CMK (cell line): ENCODE measurements around the gene PPTC7.
A peak's percentile ranks its signal among the peaks of the same experiment; 100 is the strongest.
"Not testable (repeated sequence)": the region's sequence is repeated elsewhere in the genome, so short reads cannot be mapped to it uniquely, and the experiment has no call there.

Experiments used
- DNase-seq: peaks from one replicate; pipeline ENCODE4 v3.0.0-alpha.2; 2010; ENCODE audit warnings: low read depth

PPTC7 gene, protein sequence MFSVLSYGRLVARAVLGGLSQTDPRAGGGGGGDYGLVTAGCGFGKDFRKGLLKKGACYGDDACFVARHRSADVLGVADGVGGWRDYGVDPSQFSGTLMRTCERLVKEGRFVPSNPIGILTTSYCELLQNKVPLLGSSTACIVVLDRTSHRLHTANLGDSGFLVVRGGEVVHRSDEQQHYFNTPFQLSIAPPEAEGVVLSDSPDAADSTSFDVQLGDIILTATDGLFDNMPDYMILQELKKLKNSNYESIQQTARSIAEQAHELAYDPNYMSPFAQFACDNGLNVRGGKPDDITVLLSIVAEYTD

DNA sequence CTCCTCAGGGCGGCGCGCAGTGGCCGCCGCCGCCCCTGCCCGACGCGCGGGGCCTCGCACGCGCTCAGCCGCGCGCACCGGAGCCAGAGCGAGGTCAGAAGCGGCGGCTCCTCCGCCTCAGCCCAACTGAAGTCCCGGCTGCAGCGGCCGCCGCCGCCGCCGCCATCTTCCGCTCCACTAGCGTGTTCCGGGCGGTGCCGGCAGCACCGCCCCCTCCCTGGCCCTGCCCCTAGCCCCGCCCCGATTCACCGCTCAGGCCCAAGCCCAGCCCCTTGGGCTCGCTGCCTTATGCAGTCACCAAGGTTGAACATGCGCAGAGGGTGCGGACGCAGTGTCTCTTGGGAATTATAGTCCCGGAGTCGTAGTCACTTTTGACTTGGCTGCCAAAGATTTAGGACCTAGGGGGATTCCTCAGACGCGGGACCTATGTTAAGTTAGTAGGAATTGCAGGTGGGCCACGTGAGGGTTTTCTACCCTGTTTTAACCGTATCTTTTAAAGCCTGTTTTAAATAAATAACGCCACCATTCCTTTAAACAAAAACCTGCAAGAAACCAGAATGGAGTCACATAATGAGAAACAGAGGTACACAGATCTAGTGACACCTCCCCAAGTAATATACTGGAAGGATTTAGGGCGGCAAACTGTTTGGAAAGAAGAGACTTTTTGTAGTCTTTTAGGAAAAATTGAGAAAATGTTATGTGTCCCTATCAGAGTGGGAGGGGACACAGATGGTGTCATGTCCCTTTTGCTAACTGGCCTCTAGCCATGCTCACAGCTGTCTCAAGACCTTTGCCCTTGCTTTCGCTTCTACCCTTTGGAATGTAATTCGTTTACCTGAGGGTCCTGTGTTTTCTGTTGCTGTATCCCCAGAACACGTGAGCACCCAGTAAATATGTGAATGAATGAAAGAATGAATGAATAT, at the start of gene PPTC7:
Gene PPTC7, minus strand, starts transcription at position 182 of the 923 bp plus-strand sequence. CDS start 287 bp downstream, outside the sequence.
- peak; percentile 90 for DNase-seq

DNA sequence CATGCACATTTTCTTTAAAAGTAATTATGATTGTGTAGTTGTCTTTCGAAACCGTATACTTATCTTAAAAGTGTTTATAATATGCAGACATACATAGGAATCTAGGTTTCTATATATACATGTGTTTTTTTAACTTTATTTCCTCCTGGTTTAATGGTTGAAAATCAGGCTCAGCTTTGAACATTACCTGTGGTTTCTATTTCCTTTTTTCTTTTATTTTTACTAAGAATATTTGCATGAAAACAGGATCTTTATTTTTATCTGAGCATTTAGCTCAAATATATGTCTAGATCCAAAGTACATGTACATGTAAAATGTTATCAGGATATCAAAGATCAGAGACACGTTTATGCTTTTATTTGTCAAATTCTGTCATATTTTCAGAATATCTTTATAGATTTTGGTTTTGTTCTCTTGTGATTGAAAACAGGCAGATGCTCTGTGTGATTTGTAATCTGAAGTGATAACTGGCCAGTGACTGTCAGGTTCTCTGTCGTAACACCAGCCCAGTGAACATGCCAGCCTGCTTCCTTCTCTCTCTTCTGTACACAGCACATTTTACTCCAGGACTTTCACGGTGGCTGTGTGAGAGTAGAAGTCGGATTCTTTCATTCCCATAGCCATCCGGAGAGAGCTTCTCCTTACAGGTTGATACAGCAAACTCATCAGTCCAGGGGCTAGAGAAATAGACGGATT, 44.5 kb upstream of the PPTC7 start:
- DNase-seq: no peak

DNA sequence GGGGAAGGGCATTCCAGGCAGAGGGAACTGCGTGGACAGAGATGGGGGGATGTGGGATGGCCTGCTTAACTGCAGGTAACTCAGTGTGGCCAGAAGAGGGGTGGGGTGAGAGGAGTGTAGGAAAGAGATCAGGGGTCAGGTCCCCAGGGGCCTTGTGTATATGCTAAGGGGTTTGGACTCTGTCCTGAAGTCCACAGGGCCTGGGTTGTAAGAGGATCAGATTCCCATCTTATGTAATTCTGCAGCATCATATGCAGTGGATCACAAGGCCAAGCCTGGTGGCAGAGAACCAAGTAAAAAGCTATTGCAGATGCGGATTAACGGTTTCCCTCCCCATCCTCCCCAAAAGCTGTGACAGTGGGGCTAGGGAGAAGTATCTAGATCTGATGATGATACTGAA, 39.5 kb upstream of the PPTC7 start:
- no peak for DNase-seq

DNA sequence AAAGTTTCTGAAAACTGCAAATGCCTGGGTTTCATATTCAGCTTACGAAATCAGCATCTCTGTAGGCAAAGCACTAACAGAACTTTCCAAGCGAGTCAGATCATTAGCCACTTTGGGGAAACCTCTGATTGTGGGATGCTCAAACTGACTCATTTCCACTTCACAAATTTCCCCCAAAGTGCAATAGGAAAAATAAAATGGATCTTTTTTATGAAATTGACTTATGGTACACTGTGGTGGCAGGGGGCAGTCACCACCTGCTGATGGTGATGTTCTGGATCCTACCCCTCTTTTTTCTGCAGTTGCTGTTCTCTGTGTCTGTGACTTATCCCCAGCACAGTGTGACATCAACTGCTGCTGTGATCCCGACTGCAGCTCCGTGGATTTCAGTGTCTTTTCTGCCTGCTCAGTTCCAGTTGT, 36.4 kb upstream of the PPTC7 start:
- no peak for DNase-seq

DNA sequence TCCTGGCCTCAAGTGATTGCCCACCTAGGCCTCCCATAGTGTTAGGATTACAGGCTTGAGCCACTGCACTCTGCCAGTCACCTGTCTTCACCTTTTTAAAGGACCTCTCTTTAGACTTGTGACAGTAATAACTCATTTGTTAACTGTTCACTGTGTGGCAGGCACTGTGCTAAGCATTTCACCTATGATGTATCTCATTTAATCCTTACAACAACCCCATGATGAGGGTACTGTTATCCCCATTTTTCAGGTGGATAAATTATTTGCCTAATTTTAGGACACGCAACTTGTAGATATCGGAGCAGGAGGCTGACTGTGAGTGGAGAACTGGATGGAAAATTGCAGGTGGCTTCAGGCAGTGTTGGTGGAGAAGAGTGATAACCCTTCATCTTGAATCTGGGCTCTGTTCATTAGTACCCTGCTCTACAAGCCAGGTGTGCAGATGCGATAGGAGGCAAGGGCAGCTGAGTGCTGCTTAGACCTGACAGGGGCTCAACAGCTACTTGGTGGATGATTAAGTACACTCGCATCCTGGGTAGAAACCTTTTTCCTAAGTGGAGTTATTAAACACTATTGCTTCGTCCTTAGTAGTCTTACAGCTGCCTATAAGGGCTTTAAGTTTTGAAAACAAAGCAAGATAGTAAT, 33.5 kb upstream of the PPTC7 start:
- DNase-seq: no peak

DNA sequence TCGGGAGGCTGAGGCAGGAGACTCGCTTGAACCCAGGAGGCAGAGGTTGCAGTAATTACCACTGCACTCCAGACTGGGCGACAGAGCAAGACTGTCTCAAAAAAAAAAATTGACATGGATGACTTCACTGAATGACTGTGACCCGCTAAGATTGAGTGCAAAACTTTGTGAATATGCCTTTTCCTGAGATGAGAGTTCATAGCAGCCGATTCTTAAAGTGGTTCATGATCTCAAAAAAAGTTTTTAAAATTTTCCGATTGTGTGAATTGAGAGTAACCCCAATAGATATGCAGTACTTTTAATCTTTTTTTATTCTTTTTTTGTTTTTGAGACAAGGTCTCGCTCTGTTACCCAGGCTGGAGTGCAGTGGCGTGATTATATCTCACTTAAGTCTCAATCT, 32.1 kb upstream of the PPTC7 start:
- no peak for DNase-seq

DNA sequence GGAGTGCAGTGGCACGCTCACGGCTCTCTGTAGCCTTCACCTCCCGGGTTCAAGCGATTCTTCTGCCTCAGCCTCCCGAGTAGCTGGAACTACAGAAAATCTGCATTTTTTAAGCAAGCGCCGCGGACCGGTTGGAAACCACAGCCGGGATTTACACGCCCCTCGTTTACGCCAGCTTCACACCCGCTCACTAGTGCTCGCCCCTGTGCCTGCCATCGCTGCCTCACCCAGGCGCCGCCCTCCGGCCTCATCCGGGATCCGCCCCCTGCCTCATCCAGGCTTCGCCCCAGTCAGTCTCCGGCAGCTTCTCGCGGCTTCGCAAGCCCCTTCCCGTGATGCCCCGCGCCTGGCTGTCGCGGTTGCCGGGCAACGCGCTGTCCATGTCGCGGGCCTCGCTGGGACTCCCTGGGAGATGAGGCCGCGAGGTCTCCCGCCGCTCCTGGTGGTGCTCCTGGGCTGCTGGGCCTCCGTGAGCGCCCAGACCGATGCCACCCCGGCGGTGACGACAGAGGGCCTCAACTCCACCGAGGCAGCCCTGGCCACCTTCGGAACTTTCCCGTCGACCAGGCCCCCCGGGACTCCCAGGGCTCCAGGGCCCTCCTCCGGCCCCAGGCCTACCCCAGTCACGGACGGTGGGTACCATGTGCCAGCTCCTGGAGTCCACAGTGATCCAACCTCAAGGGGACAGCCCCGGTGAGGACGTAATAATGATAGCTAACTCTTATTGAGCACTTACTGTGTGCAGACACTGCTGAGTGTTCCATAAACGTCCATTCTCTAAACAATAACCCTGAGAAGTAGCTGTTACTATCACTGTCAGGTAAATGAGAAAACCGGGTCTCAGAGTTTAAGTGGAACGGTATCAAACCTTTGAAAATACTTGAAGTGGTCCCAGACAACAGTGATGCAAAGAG, 30.9 kb upstream of the PPTC7 start, which contains the start of gene TCTN1:
Gene TCTN1, plus strand, starts transcription at position 359 of the 914 bp plus-strand sequence. Its CDS starts 54 bp downstream, at position 413.
- DNase-seq: peak; percentile 92

DNA sequence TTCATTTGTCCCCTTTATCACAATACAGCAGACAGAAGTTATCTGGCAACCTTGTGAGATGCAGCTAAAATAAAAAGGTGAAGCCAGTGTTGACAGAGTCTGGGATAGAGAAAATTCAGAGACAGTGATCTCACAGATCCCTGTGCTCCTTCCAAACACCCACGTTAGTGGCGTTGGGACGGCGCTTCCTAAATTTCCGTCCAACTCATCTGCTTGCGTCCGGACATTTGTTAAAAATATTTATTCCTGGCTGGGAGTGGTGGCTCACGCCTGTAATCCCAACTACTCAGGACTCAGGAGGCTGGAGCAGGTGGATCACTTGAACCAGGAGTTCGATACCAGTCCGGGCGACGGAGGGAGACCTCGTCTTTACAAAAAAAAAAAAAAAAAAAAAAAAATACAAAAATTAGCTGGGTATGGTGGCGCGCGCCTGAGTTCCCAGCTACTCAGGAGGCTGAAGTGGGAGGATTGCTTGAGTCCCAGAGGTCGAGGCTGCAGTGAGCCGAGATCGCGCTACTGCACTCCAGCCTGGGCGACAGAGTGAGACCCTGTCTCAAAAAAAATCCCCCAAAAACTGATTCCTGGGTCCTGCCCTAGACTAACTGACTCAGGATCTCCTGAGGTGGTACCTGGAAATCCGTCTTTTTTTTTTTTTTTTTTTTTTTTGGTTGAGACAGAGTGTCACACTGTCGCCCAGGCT, 30.1 kb upstream of the PPTC7 start:
- DNase-seq: no peak

DNA sequence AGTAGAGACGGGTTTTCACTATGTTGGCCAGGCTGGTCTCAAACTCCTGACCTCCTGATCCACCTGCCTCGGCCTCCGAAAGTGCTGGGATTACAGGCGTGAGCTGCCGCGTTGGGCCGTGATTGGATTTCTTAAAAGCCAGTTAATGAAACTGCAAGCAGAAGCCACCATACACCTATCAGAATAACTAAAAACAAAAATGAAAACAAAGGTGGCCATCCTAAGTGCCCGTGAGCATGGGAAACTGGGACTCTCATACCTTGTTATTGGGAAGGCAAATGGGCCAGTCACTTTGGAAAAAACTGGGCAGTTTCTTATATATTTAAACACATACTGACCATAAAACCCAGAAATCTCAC, 23.1 kb upstream of the PPTC7 start:
- no peak for DNase-seq

DNA sequence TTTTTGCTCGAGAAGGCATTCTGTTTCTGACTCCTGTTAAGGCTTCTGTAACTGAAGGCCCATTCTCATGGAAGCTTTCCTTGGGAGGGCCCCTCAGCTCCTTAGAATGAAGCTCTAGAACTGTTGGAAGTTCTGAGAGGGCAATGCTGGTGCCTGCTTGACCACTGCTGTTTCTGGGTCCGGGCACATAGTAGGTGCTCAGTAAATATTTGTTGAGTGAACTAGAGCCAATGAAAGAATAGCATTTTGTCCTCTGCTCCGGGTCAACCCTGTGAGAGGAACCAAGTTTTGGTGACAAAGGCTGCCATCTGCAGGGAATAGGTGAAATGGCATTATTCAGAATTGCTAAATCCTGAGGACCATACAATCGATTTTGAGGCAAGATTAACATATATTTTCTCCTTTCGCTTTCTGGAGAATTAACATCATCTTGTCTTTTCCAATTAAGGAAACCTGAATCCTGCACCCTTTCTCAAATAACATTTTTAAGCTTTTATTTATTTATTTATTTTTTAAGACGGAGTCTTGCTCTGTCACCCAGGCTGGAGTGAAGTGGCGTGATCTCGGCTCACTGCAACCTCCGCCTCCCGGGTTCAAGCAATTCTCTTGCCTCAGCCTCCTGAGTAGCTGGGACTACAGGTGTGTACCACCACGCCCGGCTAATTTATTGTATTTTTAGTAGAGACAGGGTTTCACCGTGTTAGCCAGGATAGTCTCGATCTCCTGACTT, 19.1 kb upstream of the PPTC7 start:
- DNase-seq: not testable (repeated sequence)

DNA sequence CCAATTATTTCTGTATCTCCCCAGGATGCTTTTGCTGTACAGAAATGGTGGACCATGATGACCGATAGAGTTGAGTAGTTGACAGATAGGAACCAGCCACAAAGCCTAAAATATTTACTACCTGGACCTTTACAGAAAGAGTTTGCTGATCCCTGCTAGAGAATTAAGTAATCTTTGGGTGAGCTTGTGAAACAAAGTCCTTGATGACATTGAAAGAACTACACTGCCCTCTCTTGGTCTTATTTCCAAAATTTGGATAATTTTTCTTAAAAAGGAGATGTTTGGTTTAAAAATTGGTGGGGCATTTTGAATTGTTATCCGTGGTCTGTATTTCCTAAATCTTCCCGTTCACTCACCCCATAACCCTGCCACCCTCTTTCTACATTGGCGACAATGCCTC, 17.1 kb upstream of the PPTC7 start:
- DNase-seq: no peak

DNA sequence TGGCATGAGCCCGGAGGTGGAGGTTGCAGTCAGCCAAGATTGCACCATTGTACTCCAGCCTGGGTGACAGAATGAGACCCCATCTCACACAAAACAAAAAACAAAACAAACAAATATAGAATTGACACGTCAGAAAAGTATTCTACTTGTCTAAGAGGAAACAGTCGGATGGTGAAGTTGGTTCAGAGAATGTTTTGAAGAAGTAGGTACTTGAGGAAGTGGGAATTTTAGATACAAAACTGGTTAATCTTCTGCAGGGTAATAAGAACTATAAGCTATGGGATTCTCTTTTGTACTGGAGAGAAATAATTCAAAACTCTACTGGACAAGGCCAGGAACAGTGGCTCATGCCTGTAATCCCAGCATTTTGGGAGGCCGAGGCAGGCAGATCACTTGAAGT, 16.2 kb upstream of the PPTC7 start:
- DNase-seq: no peak

DNA sequence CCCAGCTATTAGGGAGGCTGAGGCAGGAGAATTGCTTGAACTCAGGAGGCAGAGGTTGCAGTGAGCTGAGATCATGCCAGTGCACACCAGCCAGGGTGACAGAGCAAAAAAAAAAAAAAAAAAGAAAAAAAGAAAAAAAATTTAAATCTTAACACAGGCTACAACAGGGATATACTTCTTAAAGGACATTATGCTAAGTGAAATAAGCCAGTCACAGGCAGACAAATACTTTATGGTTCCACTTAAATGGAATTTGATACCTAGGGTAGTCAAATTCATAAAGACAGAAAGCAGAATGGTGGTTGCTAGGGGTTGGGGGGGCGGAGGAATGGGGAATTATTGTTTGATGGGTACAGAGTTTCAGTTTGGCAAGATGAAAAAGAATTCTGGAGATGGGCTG, 14.8 kb upstream of the PPTC7 start:
- DNase-seq: no peak

DNA sequence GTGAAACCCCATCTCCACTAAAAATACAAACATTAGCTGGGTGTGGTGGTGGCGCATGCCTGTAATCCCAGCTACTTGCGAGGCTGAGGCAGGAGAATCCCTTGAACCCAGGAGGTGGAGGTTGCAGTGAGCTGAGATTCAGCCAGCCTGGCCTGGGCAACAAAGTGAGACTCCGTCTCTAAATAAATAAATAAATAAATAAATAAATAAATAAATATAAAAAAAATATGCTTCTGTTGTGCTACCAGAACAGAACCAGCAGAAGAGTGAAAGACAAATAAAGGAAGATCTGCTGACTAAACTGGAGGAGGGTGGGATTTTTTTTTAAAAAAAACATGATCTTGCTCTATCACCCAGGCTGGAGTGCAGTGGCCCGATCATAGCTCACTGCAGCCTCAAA, 9.8 kb upstream of the PPTC7 start:
- not testable (repeated sequence) for DNase-seq

DNA sequence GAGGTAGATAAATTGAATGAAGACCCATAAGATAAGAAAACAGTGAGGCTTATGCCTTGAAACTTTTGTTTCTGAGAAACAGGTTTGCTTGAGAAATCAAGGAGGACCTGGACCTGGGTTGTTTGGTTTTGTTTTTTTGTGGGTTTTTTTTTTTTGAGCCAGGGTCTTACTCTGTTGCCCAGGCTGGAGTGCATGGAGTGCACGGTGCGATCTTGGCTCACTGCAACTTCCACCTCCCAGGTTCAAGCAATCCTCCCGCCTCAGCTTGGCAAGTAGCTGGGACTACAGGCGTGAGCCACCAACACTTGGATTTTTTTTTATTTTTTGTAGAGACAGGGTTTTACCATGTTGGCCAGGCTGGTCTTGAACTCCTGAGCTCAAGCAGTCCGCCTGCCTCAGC, 9.0 kb upstream of the PPTC7 start:
- DNase-seq: no peak

DNA sequence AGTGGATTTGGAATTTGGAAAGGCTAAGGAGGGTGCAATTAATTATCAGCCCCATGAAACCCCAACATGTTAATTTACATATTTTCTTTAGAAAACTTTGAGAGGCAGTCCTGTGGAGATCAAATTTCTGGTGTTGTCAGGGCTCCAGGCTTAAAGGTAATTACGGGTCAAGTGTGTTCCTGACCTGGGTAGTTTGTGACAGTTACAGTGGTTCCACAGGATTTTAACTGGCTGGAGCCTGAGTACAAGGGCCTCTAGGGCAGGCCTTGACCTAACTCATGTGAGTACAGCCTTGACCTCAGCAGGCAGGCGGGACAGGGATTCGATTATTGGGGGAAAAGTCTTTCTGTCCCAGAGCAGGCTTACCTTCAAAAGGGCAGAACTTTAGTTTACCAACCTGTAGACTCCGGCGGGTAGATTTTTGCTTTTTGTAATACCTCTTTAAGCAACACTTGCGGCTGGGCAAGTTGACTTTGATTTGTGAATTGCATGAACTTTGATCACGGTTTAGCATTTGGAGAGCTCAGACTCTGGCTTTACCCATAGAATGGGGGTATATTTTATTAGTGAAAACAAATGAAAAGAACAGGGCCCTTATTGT, 8.4 kb upstream of the PPTC7 start:
- no peak for DNase-seq

DNA sequence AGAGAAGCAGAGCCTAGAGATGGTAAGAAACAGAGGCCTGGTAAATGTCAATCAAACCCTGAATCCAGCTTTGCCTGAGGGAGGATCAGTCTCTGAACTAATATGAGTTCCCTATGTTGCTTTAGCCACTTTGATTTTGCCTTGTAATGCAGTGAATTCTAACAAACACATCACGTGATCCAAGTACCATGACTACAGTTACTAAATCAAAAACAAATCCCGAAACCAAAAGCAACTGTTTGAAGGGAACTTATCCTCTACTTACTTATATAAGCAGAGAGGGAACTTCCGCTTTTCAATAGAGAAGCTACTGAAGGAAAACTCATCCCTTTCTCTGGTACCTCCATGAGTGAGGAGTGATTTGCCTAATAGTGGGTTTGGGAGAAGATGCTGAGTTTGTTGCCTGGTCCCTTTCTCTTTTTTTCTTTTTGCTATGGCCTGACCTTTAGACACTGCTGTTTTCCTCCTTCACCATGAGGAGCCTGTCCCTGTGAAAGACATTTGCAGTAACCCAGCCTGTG, 7.7 kb upstream of the PPTC7 start:
- no peak for DNase-seq

DNA sequence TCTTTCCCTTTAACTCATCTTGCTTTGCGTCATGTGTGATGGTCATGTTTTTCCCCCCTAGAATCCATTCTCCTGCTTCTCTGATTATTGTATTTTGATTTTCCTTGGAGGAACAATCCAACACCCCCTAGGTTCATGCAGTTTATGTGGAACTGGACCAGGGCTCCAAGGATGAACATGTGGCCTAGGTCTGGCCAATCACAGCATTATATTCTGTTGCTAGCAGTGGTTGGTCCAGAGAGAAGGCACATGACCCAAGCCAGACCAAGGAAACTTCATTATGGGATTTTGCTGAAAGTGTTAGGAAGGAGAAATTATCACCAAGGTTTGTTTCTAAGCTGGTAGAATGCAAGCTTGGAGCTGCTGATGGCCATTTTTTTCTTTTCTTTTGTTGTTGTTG, 6.9 kb upstream of the PPTC7 start:
- DNase-seq: no peak

DNA sequence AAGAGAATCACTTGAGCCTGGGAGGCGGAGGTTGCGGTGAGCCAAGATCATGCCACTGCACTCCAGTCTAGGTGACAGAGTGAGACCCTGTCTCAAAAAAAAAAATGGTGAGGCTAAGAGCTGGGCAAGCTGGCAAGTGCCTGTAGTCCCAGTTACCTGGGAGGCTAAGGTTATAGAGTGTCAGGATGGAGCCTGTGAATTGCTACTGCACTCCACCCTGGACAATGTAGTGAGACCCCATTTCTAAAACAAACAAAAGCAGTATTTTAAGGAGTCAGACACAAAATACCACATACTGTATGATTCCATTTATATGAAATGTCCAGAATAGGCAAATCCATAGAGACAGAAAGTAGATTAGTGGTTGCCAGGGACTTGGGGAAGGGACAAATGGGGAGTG, 4.0 kb upstream of the PPTC7 start:
- DNase-seq: not testable (repeated sequence)
